ENCODE measurements around the gene MAP3K15. TPM values are rescaled to one million over a fixed set of nuclear protein-coding genes. Genes with fewer than 3 reads are reported as not detected.
A peak's percentile ranks its signal among the peaks of the same experiment; 100 is the strongest.
"Not testable (repeated sequence)": the region's sequence is repeated elsewhere in the genome, so short reads cannot be mapped to it uniquely, and the experiment has no call there.

Gene MAP3K15
- total and polyA plus RNA-seq, 8 donors = 0.32 to 7.1 (median 1.2) TPM

- Histone ChIP-seq H3K4me1 (no peaks in the 10 kb centered on the region), H3K27me3 (peaks cover 0 to 4% (median 0%) of the 10 kb centered on the region in 4 donors), H3K27ac (no peak overlapping the region), H3K4me3 (no peak overlapping the region), H3K36me3 (no peaks in the 10 kb centered on the region), H3K9me3 (no peaks in the 10 kb centered on the region)
- FAIRE-seq = no peak
- TF ChIP-seq CTCF (IDR thresholded peaks at IDR 0.05) = no peak
- intact Hi-C loops (cut with DNase I) = no loop called here
- DNase-seq = no peak
- no peak for ATAC-seq
- WGBS, 2 donors = 78 to 85% methylated on average over 8 of the region's 8 CpGs
Observed at GRCh38 chrX:19512359-19512758, 2.9 kb downstream of the MAP3K15 start.

GRCh38 chrX:19511796-19512195 lies 3.5 kb downstream of the MAP3K15 start:
- H3K27me3 ChIP-seq; FAIRE-seq; H3K36me3 ChIP-seq; intact Hi-C loops (cut with DNase I); DNase-seq; H3K27ac ChIP-seq; H3K4me1 ChIP-seq; H3K9me3 ChIP-seq; ATAC-seq; H3K4me3 ChIP-seq: not testable (repeated sequence)

GRCh38 chrX:19496711-19497110 lies 18.6 kb downstream of the MAP3K15 start:
- 75 to 77% methylated on average over 7 of the region's 7 CpGs for WGBS, 2 donors
- FAIRE-seq = no peak

GRCh38 chrX:19487520-19488200 lies 27.6 kb downstream of the MAP3K15 start:
- no peak for TF ChIP-seq CTCF (IDR thresholded peaks at IDR 0.05)
- 9 to 33% methylated on average over 3 of the region's 3 CpGs for WGBS, 2 donors
- Histone ChIP-seq H3K4me1 (peaks cover 0 to 5% (median 4%) of the 10 kb centered on the region in 3 donors), H3K27ac (peak overlapping the region in 2 of 4 donors; percentile 44 to 55), H3K36me3 (no peaks in the 10 kb centered on the region), H3K27me3 (no peaks in the 10 kb centered on the region), H3K9me3 (no peaks in the 10 kb centered on the region), H3K4me3 (no peak overlapping the region)
- DNase-seq = peak in 3 of 6 donors; percentile 22 to 51 (median 36)
- FAIRE-seq = no peak
- intact Hi-C loops (cut with DNase I) = no loop called here
- peak; percentile 84 to 97 (median 88) for ATAC-seq

More at GRCh38 chrX:19496711-19497110, 18.6 kb downstream of the MAP3K15 start:
- no peak for ATAC-seq
- Histone ChIP-seq H3K4me3 (no peak overlapping the region), H3K9me3 (no peaks in the 10 kb centered on the region), H3K36me3 (no peaks in the 10 kb centered on the region), H3K27ac (no peak overlapping the region), H3K4me1 (no peaks in the 10 kb centered on the region), H3K27me3 (no peaks in the 10 kb centered on the region)
- intact Hi-C loops (cut with DNase I) = no loop called here
- TF ChIP-seq CTCF (IDR thresholded peaks at IDR 0.05) = no peak
- DNase-seq = no peak

- no peak overlapping the region for H3K4me3 ChIP-seq
- no peaks in the 10 kb centered on the region for H3K27me3 ChIP-seq
- FAIRE-seq = no peak
- intact Hi-C loops (cut with DNase I) = no loop called here
- no peak for TF ChIP-seq CTCF (IDR thresholded peaks at IDR 0.05)
- no peaks in the 10 kb centered on the region for H3K4me1 ChIP-seq
- no peak for ATAC-seq
- 50 to 57% methylated on average over 1 of the region's 1 CpG for WGBS, 2 donors
- no peak overlapping the region for H3K27ac ChIP-seq
- DNase-seq = no peak
- H3K36me3 ChIP-seq = no peaks in the 10 kb centered on the region
- H3K9me3 ChIP-seq = no peaks in the 10 kb centered on the region
Observed at GRCh38 chrX:19479458-19479857, 35.9 kb downstream of the MAP3K15 start.

- FAIRE-seq; H3K4me3 ChIP-seq; H3K27ac ChIP-seq; H3K27me3 ChIP-seq; ATAC-seq; DNase-seq; intact Hi-C loops (cut with DNase I); H3K9me3 ChIP-seq; H3K4me1 ChIP-seq; H3K36me3 ChIP-seq: not testable (repeated sequence)
- WGBS, 2 donors = 100% methylated on average over 1 of the region's 2 CpGs
Observed at GRCh38 chrX:19468383-19468782, 46.9 kb downstream of the MAP3K15 start.
